B cell (primary cell): ENCODE measurements around the gene RAB31. TPM values are rescaled to one million over a fixed set of nuclear protein-coding genes. Genes with fewer than 3 reads are reported as not detected.

Experiments
- ATAC-seq: fragments of 200-7000 bp; cut with Tn5 transposase; one replicate; pipeline ENCODE4 v1.10.0; 2021; ENCODE audit warnings: low read depth, mild to moderate bottlenecking, moderate number of reproducible peaks, moderate library complexity
- CTCF ChIA-PET: fragments of 350-600 bp; sonication (Branson Sonifier 250); formaldehyde crosslinking; loops from one replicate; lab custom pipeline; 2021; ENCODE audit warnings: antibody characterized with exemption, inconsistent platforms; lab: Charles Lee
- POLR2A ChIA-PET: fragments of 350-600 bp; sonication (Branson Sonifier 250); formaldehyde crosslinking; loops from one replicate; lab custom pipeline; 2021; ENCODE audit warnings: antibody characterized with exemption; lab: Charles Lee
- DNase-seq: peaks from one replicate; pipeline ENCODE4 v3.0.0; 2013
- H2AFZ ChIP-seq: 2 replicates; pipeline ENCODE4 v1.6.1; 2012; ENCODE audit warnings: mild to moderate bottlenecking, low read depth, low read length; ENCODE audit not compliant: insufficient read depth, poor library complexity, severe bottlenecking
- H3K27ac ChIP-seq, 2 donors: 1 replicate in 1 of 2; 2 replicates in 1 of 2; pipeline ENCODE4 v1.5.1; 2012 to 2013; ENCODE audit warnings: low read length in 2 of 2, mild to moderate bottlenecking in 2 of 2, moderate library complexity in 1 of 2
- H3K27me3 ChIP-seq, 4 experiments: fragments of 200-600 bp in 1 of 4; sonication (generic) in 1 of 4; replicated peaks in 1 of 4; 1 replicate in 2 of 4; 2 replicates in 2 of 4; pipeline versions ENCODE4 v1.6.1 to v1.7.0; 2013 to 2016; ENCODE audit warnings: low read length in 3 of 4, mild to moderate bottlenecking in 2 of 4, mixed read lengths in 1 of 4, moderate library complexity in 1 of 4; ENCODE audit not compliant: insufficient read depth in 4 of 4, control insufficient read depth in 3 of 4; ENCODE audit errors: control extremely low read depth in 1 of 4
- H3K36me3 ChIP-seq, 2 experiments: replicated peaks in 1 of 2; 1 replicate in 1 of 2; 2 replicates in 1 of 2; pipeline versions ENCODE4 v1.6.1 to v1.7.1; 2013; ENCODE audit warnings: low read length in 1 of 2; ENCODE audit not compliant: insufficient read depth in 2 of 2, control insufficient read depth in 1 of 2; ENCODE audit errors: control extremely low read depth in 1 of 2, extremely low read depth in 1 of 2
- H3K4me1 ChIP-seq, 2 donors: fragments of 200-600 bp in 1 of 2; sonication (generic) in 1 of 2; 1 replicate in 1 of 2; 2 replicates in 1 of 2; pipeline versions ENCODE4 v1.5.1 to v1.6.1; 2013 to 2017; ENCODE audit warnings: low read length in 2 of 2; ENCODE audit not compliant: control insufficient read depth in 2 of 2, insufficient read depth in 2 of 2
- H3K4me2 ChIP-seq: replicated peaks from 2 replicates; pipeline ENCODE3; 2012; ENCODE audit warnings: mild to moderate bottlenecking, low read depth, low read length; ENCODE audit not compliant: poor library complexity, severe bottlenecking
- H3K4me3 ChIP-seq, 5 experiments: fragments of 200-600 bp in 1 of 5; sonication (generic) in 1 of 5; 1 replicate in 3 of 5; 2 replicates in 2 of 5; pipeline versions ENCODE4 v1.5.1 to v1.7.0; 2011 to 2016; ENCODE audit warnings: low read length in 4 of 5, mild to moderate bottlenecking in 4 of 5, low read depth in 2 of 5, control low read depth in 1 of 5, moderate library complexity in 1 of 5; ENCODE audit not compliant: insufficient read depth in 1 of 5; ENCODE audit errors: control extremely low read depth in 1 of 5, extremely low read depth in 1 of 5
- H3K79me2 ChIP-seq: fragments of 200-600 bp; sonication (generic); one replicate; pipeline ENCODE4 v1.6.0; 2016; ENCODE audit warnings: low read length; ENCODE audit not compliant: control insufficient read depth, insufficient read depth
- H3K9ac ChIP-seq: fragments of 200-600 bp; sonication (generic); 2 replicates; pipeline ENCODE4 v1.6.1; 2017; ENCODE audit warnings: mild to moderate bottlenecking, low read length, moderate library complexity
- H3K9me3 ChIP-seq, 3 donors: one replicate each; pipeline versions ENCODE4 v1.6.1 to v1.7.1; 2013; ENCODE audit warnings: low read length in 2 of 3; ENCODE audit not compliant: control insufficient read depth in 2 of 3, insufficient read depth in 1 of 3; ENCODE audit errors: control extremely low read depth in 1 of 3
- H4K20me1 ChIP-seq: 2 replicates; pipeline ENCODE4 v1.6.0; 2012; ENCODE audit warnings: mild to moderate bottlenecking, low read length; ENCODE audit not compliant: insufficient read depth, control insufficient read depth, poor library complexity, severe bottlenecking
- H3K27ac Mint-ChIP-seq: one replicate; pipeline ENCODE4 v1.8.0; 2021; ENCODE audit warnings: mixed read lengths
- H3K27me3 Mint-ChIP-seq: one replicate; pipeline ENCODE4 v1.8.0; 2021; ENCODE audit warnings: mixed read lengths
- H3K4me1 Mint-ChIP-seq: one replicate; pipeline ENCODE4 v1.8.0; 2021; ENCODE audit warnings: mixed read lengths
- H3K4me3 Mint-ChIP-seq: one replicate; pipeline ENCODE4 v1.8.0; 2021; ENCODE audit warnings: mixed read lengths
- H3K9me3 Mint-ChIP-seq: one replicate; pipeline ENCODE4 v1.8.0; 2022; ENCODE audit warnings: mixed read lengths; ENCODE audit not compliant: insufficient read depth
- EZH2 ChIP-seq: IDR thresholded peaks from 2 replicates; pipeline ENCODE4 v1.6.1; 2012; ENCODE audit warnings: borderline replicate concordance, low read depth, mild to moderate bottlenecking, moderate library complexity, low read length; ENCODE audit not compliant: insufficient read depth, poor library complexity, severe bottlenecking
- WGBS: methylation state at CpG from one replicate; pipeline ENCODE4 v1.1.5; 2013; ENCODE audit warnings: missing lambda C conversion rate; ENCODE audit not compliant: insufficient coverage; 5-methylcytosine and 5-hydroxymethylcytosine counted together
- intact Hi-C: fragments of 100-400 bp; cut with micrococcal nuclease; formaldehyde crosslinking; loops from one replicate; pipeline ENCODE4 v1.10.0; 2022
- polyA plus RNA-seq: library from polyadenylated mRNA; depleted of rRNA; stranded (reverse); fragments of >200 nt; gene quantifications from 2 replicates; pipeline ENCODE4 v1.2.3, GENCODE V29; 2012
- total RNA-seq, 2 donors: library from RNA; stranded (reverse); fragments of 120-200 nt in 1 of 2; gene quantifications; 1 replicate in 1 of 2; 2 replicates in 1 of 2; pipeline versions ENCODE4 v1.2.3 to v1.2.4, GENCODE V29; 2013 to 2022
- TF ChIP-seq, protein P1 (sequence below): fragments of 200-600 bp; IDR thresholded peaks from one replicate; pipeline ENCODE4 v1.8.0; 2022; ENCODE audit warnings: antibody characterized with exemption, mild to moderate bottlenecking

RAB31 gene
- total and polyA plus RNA-seq, 2 donors (not counting 1 experiment from before 2014, with no cell fraction given), result 15.5 to 44.6 TPM

GRCh38 chr18:9860682-9861081, 152.6 kb downstream of the RAB31 start:
- H3K27me3 ChIP-seq, result no peaks in the 10 kb centered on the region
- peaks cover 0 to 23% of the 10 kb centered on the region in 2 experiments for H3K36me3 ChIP-seq
- no peak overlapping the region for H3K4me3 ChIP-seq
- CTCF ChIA-PET, result no interaction called here
- H3K4me1 Mint-ChIP-seq, result peaks cover 11% of the 10 kb centered on the region
- POLR2A ChIA-PET, result no interaction called here
- TF ChIP-seq, protein P1, sequence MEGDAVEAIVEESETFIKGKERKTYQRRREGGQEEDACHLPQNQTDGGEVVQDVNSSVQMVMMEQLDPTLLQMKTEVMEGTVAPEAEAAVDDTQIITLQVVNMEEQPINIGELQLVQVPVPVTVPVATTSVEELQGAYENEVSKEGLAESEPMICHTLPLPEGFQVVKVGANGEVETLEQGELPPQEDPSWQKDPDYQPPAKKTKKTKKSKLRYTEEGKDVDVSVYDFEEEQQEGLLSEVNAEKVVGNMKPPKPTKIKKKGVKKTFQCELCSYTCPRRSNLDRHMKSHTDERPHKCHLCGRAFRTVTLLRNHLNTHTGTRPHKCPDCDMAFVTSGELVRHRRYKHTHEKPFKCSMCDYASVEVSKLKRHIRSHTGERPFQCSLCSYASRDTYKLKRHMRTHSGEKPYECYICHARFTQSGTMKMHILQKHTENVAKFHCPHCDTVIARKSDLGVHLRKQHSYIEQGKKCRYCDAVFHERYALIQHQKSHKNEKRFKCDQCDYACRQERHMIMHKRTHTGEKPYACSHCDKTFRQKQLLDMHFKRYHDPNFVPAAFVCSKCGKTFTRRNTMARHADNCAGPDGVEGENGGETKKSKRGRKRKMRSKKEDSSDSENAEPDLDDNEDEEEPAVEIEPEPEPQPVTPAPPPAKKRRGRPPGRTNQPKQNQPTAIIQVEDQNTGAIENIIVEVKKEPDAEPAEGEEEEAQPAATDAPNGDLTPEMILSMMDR, result no peak
- no peak for TF ChIP-seq EZH2
- intact Hi-C loops, result no loop called here
- H3K27ac Mint-ChIP-seq, result no peak overlapping the region
- H3K9me3 ChIP-seq, result peaks cover 1 to 9% (median 8%) of the 10 kb centered on the region in 3 donors
- DNase-seq (no peak), ATAC-seq (no peak)
- WGBS, result no CpG with 5 or more reads among the region's 4 CpGs
- peaks cover 3% of the 10 kb centered on the region for H3K9me3 Mint-ChIP-seq
- no peak overlapping the region for H3K9ac ChIP-seq
- no peak overlapping the region for H3K4me3 Mint-ChIP-seq
- H3K27me3 Mint-ChIP-seq, result no peaks in the 10 kb centered on the region
- no peaks in the 10 kb centered on the region for H3K79me2 ChIP-seq
- H4K20me1 ChIP-seq, result no peaks in the 10 kb centered on the region
- no peak overlapping the region for H3K4me2 ChIP-seq
- peaks cover 0 to 2% of the 10 kb centered on the region in 2 donors for H3K4me1 ChIP-seq
- no peak overlapping the region for H2AFZ ChIP-seq
- no peak overlapping the region for H3K27ac ChIP-seq

DNA sequence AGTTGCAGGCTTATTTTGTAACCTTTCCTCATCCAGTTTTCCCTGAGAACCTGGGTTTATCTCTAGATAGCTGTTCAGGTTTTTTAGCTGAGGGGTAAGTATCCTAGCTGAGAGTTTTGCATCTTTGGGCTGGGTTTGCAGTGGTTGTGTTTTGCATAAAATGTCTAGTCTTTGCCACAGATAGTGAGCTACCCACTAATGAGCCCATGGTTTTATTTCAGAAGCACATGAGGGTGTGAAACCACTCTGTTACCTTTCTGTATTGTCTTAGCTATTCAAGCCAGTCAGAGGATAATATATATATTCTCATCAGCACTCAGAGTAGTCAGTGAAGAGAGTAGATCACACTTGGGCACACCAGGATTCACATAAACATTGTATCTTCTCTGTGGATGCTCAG, 153.1 kb downstream of the RAB31 start:
- no peak overlapping the region for H3K27ac ChIP-seq
- ATAC-seq, result no peak
- CTCF ChIA-PET, result interaction anchor here (1.0 kb wide), 1 partner anchor 245 kb away, joined by 3 read pairs; no protein-coding TSS in a partner anchor

More for the DNA sequence above, 153.1 kb downstream of the RAB31 start:
- Histone ChIP-seq H2AFZ (no peak overlapping the region), H3K4me3 (no peak overlapping the region), H3K79me2 (no peaks in the 10 kb centered on the region), H3K9ac (no peak overlapping the region), H3K4me1 (no peaks in the 10 kb centered on the region), H4K20me1 (no peaks in the 10 kb centered on the region), H3K36me3 (peaks cover 0 to 23% of the 10 kb centered on the region in 2 experiments), H3K27me3 (no peaks in the 10 kb centered on the region), H3K4me2 (no peak overlapping the region), H3K9me3 (peaks cover 1 to 11% (median 11%) of the 10 kb centered on the region in 3 donors)
- POLR2A ChIA-PET, result no interaction called here
- Mint-ChIP-seq H3K4me3 (no peak overlapping the region), H3K9me3 (peaks cover 6% of the 10 kb centered on the region), H3K27me3 (no peaks in the 10 kb centered on the region), H3K27ac (no peak overlapping the region), H3K4me1 (peaks cover 11% of the 10 kb centered on the region)
- TF ChIP-seq, protein P1, result no peak
- TF ChIP-seq EZH2, result no peak
- intact Hi-C loops, result no loop called here
- no peak for DNase-seq
